HepG2 (cell line): ENCODE measurements around the gene USP7. TPM values are rescaled to one million over a fixed set of nuclear protein-coding genes. Genes with fewer than 3 reads are reported as not detected.

Experiments used
- ATAC-seq: fragments of 200-7000 bp; cut with Tn5 transposase; 3 replicates; pipeline ENCODE4 v1.9.1; 2020; ENCODE audit warnings: mild to moderate bottlenecking, moderate library complexity
- BruUV-seq: library from RNA; stranded (reverse); fragments of 400-500 nt; replicated peaks from 2 replicates; lab custom pipeline; 2021; lab: Mats Ljungman, UMichigan
- CTCF ChIA-PET: fragments of 300-600 bp; formaldehyde crosslinking; extraction: SDS; loops from one replicate; lab custom pipeline; 2021; ENCODE audit warnings: low total read pairs, inconsistent platforms, low intra/inter-chr PET ratio; lab: Yijun Ruan, JAX
- POLR2A ChIA-PET: fragments of 350-600 bp; sonication (Branson Sonifier 250); formaldehyde crosslinking; loops from one replicate; lab custom pipeline; 2020; ENCODE audit warnings: antibody characterized with exemption, inconsistent platforms; lab: Yijun Ruan, JAX
- DNase-seq: peaks from one replicate; pipeline ENCODE4 v3.0.0-alpha.2; 2015; ENCODE audit warnings: low spot score
- FAIRE-seq: peaks from 3 replicates; lab custom pipeline; 2011; peaks lifted over from hg19 to GRCh38; lab: Jason Lieb, UNC
- H2AFZ ChIP-seq: one replicate; pipeline ENCODE4 v1.6.1; 2011; ENCODE audit warnings: low read length, inconsistent platforms
- H3K27ac ChIP-seq: fragments of 300-600 bp; 3 replicates; pipeline ENCODE4 v1.8.0; 2011; ENCODE audit warnings: mixed run types, mild to moderate bottlenecking, mixed read lengths, low read length, inconsistent platforms; ENCODE audit not compliant: insufficient read depth; ENCODE audit errors: extremely low read length
- H3K27me3 ChIP-seq, 2 experiments: fragments of 200-600 bp in 1 of 2; 2 replicates in 1 of 2; 3 replicates in 1 of 2; pipeline versions ENCODE4 v1.6.0 to v1.8.0; 2011; ENCODE audit warnings: low read length in 2 of 2, mild to moderate bottlenecking in 2 of 2, moderate library complexity in 2 of 2, inconsistent platforms in 1 of 2; ENCODE audit not compliant: insufficient read depth in 2 of 2, control insufficient read depth in 1 of 2
- H3K36me3 ChIP-seq, 2 experiments: fragments of 200-600 bp in 1 of 2; replicated peaks in 1 of 2; 2 replicates in 1 of 2; 3 replicates in 1 of 2; pipeline versions ENCODE4 v1.5.1 to v1.8.0; 2011; ENCODE audit warnings: low read length in 2 of 2, inconsistent platforms in 1 of 2; ENCODE audit not compliant: insufficient read depth in 2 of 2, control insufficient read depth in 1 of 2
- H3K4me1 ChIP-seq: 2 replicates; pipeline ENCODE4 v1.5.1; 2012; ENCODE audit warnings: low read length, inconsistent platforms; ENCODE audit not compliant: insufficient read depth
- H3K4me2 ChIP-seq: 2 replicates; pipeline ENCODE4 v1.6.0; 2011; ENCODE audit warnings: low read depth, low read length, inconsistent platforms
- H3K4me3 ChIP-seq, 3 experiments: fragments of 200-600 bp in 1 of 3; sonication (generic), shearing (Covaris generic) in 1 of 3; replicated peaks in 1 of 3; 2 replicates each; pipeline ENCODE4 v1.5.1; 2011 to 2016; ENCODE audit warnings: low read length in 3 of 3, inconsistent platforms in 2 of 3, low read depth in 2 of 3, mild to moderate bottlenecking in 2 of 3, control low read depth in 1 of 3, mixed read lengths in 1 of 3; ENCODE audit not compliant: insufficient read depth in 1 of 3
- H3K79me2 ChIP-seq: one replicate; pipeline ENCODE4 v1.6.1; 2011; ENCODE audit warnings: low read length, inconsistent platforms; ENCODE audit not compliant: insufficient read depth
- H3K9ac ChIP-seq: 2 replicates; pipeline ENCODE4 v1.6.0; 2011; ENCODE audit warnings: mild to moderate bottlenecking, low read depth, low read length, inconsistent platforms; ENCODE audit not compliant: insufficient read depth
- H3K9me3 ChIP-seq: 2 replicates; pipeline ENCODE4 v1.5.1; 2012; ENCODE audit warnings: mild to moderate bottlenecking, low read length
- H4K20me1 ChIP-seq: 2 replicates; pipeline ENCODE4 v1.6.0; 2011; ENCODE audit warnings: inconsistent platforms, mild to moderate bottlenecking, low read length, moderate library complexity; ENCODE audit not compliant: insufficient read depth
- ARID4A ChIP-seq: sonication (generic); formaldehyde crosslinking; IDR thresholded peaks from 2 replicates; pipeline ENCODE4 v1.5.0; 2020; ENCODE audit warnings: mild to moderate bottlenecking, missing genetic modification reagents, borderline replicate concordance
- ARID5B ChIP-seq: IDR thresholded peaks from 2 replicates; pipeline ENCODE4 v1.4.0; 2020; ENCODE audit warnings: mild to moderate bottlenecking, missing genetic modification reagents
- GLI4 ChIP-seq: sonication (generic); formaldehyde crosslinking; IDR thresholded peaks from 2 replicates; pipeline ENCODE4 v1.5.1; 2020; ENCODE audit warnings: missing genetic modification reagents, mild to moderate bottlenecking, moderate library complexity, borderline replicate concordance
- KLF15 ChIP-seq: sonication (generic); formaldehyde crosslinking; IDR thresholded peaks from 2 replicates; pipeline ENCODE4 v1.8.1; 2023; ENCODE audit warnings: borderline replicate concordance, mild to moderate bottlenecking, inconsistent platforms, missing genetic modification reagents, mixed read lengths
- TBX2 ChIP-seq: sonication (generic); formaldehyde crosslinking; IDR thresholded peaks from 2 replicates; pipeline ENCODE4 v1.5.0; 2020; ENCODE audit warnings: missing genetic modification reagents, mild to moderate bottlenecking, borderline replicate concordance
- WGBS: methylation state at CpG from one replicate; pipeline ENCODE4 v1.1.6; 2017; ENCODE audit warnings: low lambda C conversion rate; 5-methylcytosine and 5-hydroxymethylcytosine counted together
- in situ Hi-C: cut with HindIII; loops from 2 replicates; pipeline ENCODE4 v1.10.0; 2017; ENCODE audit warnings: low pct_unique_long_range_greater_than_20kb; ENCODE audit not compliant: extremely low pct_ligation_motif_present
- intact Hi-C: fragments of 100-400 bp; cut with micrococcal nuclease; formaldehyde crosslinking; loops from one replicate; pipeline ENCODE4 v1.10.0; 2022; ENCODE audit not compliant: unreplicated experiment
- polyA plus RNA-seq, 8 experiments: library from polyadenylated mRNA; depleted of rRNA in 3 of 8; stranded (reverse) in 7 of 8; unstranded in 1 of 8; fragments of >200 nt; fragmentation: Illumina TruSeq in 4 of 8; extraction: Trizol in 4 of 8; gene quantifications; 2 replicates each; pipeline versions ENCODE4 v1.2.1 to v1.2.3, GENCODE V29; 2011 to 2016; ENCODE audit warnings: low read depth in 4 of 8, missing spikeins in 1 of 8, mixed read lengths in 1 of 8; ENCODE audit not compliant: insufficient read depth in 1 of 8
- total RNA-seq, 5 experiments: library from RNA; depleted of rRNA; stranded (reverse); fragments of >200 nt; fragmentation: Illumina TruSeq; extraction: Trizol; gene quantifications; 2 replicates each; pipeline ENCODE4 v1.2.3, GENCODE V29; 2016; ENCODE audit warnings: low read depth in 1 of 5
- TF ChIP-seq, protein P1 (sequence below): sonication (generic); formaldehyde crosslinking; IDR thresholded peaks from 2 replicates; pipeline ENCODE4 v1.5.0; 2020; ENCODE audit warnings: missing genetic modification reagents

Gene USP7
- total and polyA plus RNA-seq, 2 of the 13 experiments (the other 11 are each of a cell fraction or from before 2014, with no cell fraction given): 52.5 to 173 TPM

DNA sequence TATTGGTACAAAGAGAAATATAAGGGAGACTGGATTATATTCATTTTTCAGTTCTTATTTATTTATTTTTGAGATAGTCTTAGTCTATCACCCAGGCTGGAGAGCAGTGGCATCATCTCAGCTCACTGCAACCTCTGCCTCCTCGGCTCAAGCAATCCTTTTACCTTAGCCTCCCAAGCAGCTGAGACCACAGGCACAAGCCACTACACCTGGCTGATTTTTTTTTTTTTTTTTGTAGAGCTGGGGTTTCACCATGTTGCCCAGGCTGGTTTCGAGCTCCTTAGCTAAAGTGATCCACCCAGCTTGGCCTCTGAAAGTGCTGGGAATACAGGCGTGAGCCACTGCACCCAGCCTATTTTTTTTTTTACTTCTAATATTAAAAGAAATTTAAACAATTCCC is 40.1 kb upstream of the USP7 start:
- Histone ChIP-seq H2AFZ (no peak overlapping the region), H3K27me3 (peaks cover 4 to 11% of the 10 kb centered on the region in 2 experiments; a peak in 3 of 5 replicates), H3K27ac (no peak overlapping the region), H3K4me3 (no peak overlapping the region; a peak in 1 of 6 replicates), H3K9ac (no peak overlapping the region), H3K4me2 (peak overlapping the region; percentile 55), H3K79me2 (no peaks in the 10 kb centered on the region), H4K20me1 (no peaks in the 10 kb centered on the region), H3K9me3 (no peaks in the 10 kb centered on the region), H3K36me3 (no peaks in the 10 kb centered on the region), H3K4me1 (peaks cover 53% of the 10 kb centered on the region)
- intact Hi-C loops (no loop called here), in situ Hi-C loops (no loop called here)
- TF ChIP-seq GLI4 (CRISPR knock-in tag) (no peak), ARID5B (CRISPR knock-in tag) (no peak), TBX2 (CRISPR knock-in tag) (no peak), KLF15 (no peak), ARID4A (CRISPR knock-in tag) (no peak)
- TF ChIP-seq, protein P1, sequence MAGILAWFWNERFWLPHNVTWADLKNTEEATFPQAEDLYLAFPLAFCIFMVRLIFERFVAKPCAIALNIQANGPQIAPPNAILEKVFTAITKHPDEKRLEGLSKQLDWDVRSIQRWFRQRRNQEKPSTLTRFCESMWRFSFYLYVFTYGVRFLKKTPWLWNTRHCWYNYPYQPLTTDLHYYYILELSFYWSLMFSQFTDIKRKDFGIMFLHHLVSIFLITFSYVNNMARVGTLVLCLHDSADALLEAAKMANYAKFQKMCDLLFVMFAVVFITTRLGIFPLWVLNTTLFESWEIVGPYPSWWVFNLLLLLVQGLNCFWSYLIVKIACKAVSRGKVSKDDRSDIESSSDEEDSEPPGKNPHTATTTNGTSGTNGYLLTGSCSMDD: no peak
- ATAC-seq (no peak), DNase-seq (no peak), FAIRE-seq (no peak)
- POLR2A ChIA-PET: interaction anchor here (0.5 to 1.3 kb wide), 3 partner anchors 13 to 109 kb away, joined by 3 read pairs; no protein-coding TSS in a partner anchor
- CTCF ChIA-PET: no interaction called here
- WGBS: 25% methylated on average over 3 of the region's 3 CpGs
- no TSS peak for BruUV-seq
